A673 (cell line): ENCODE results near the gene MBD3L2. TPM values are rescaled to one million over a fixed set of nuclear protein-coding genes. Genes with fewer than 3 reads are reported as not detected.
"Not testable (repeated sequence)": the region's sequence is repeated elsewhere in the genome, so short reads cannot be mapped to it uniquely, and the experiment has no call there.

Source experiments
- BruUV-seq: library from RNA; stranded (reverse); fragments of 400-500 nt; replicated peaks from 2 replicates; lab custom pipeline; 2021; lab: Mats Ljungman, UMichigan
- CTCF ChIA-PET: fragments of 300-600 bp; sonication (Branson Sonifier 250); formaldehyde crosslinking; loops from one replicate; lab custom pipeline; 2022; ENCODE audit warnings: antibody characterized with exemption; lab: Charles Lee
- POLR2A ChIA-PET: fragments of 300-600 bp; sonication (Branson Sonifier 250); formaldehyde crosslinking; loops from one replicate; lab custom pipeline; 2022; ENCODE audit warnings: antibody characterized with exemption; ENCODE audit not compliant: low non-redundant PET; lab: Charles Lee
- DNase-seq: peaks from one replicate; pipeline ENCODE4 v3.0.0-alpha.2; 2015; ENCODE audit warnings: low spot score
- H3K27ac ChIP-seq: fragments of 200-600 bp; sonication (generic); 2 replicates; pipeline ENCODE4 v1.5.1; 2016; ENCODE audit warnings: mixed run types, low read depth, mild to moderate bottlenecking, mixed read lengths, antibody characterized with exemption, low read length; ENCODE audit not compliant: poor library complexity, severe bottlenecking
- H3K27me3 ChIP-seq: fragments of 200-600 bp; sonication (generic); replicated peaks from 2 replicates; pipeline ENCODE4 v1.6.1; 2017; ENCODE audit warnings: mixed run types, low read depth, mild to moderate bottlenecking, mixed read lengths, antibody characterized with exemption, low read length; ENCODE audit not compliant: insufficient read depth, poor library complexity
- H3K36me3 ChIP-seq: fragments of 200-600 bp; sonication (generic); 2 replicates; pipeline ENCODE4 v1.6.1; 2016; ENCODE audit warnings: mixed run types, mild to moderate bottlenecking, mixed read lengths, antibody characterized with exemption, low read length; ENCODE audit not compliant: insufficient read depth, poor library complexity, severe bottlenecking
- H3K4me1 ChIP-seq: fragments of 200-600 bp; sonication (generic); 2 replicates; pipeline ENCODE4 v1.6.1; 2017; ENCODE audit warnings: mixed run types, mild to moderate bottlenecking, mixed read lengths, antibody characterized with exemption, low read length; ENCODE audit not compliant: insufficient read depth, poor library complexity, severe bottlenecking
- H3K4me3 ChIP-seq: fragments of 200-600 bp; sonication (generic); 2 replicates; pipeline ENCODE4 v1.5.1; 2016; ENCODE audit warnings: low read depth, mixed run types, mild to moderate bottlenecking, mixed read lengths, low read length; ENCODE audit not compliant: poor library complexity, severe bottlenecking
- H3K9me3 ChIP-seq: fragments of 200-600 bp; sonication (generic); 2 replicates; pipeline ENCODE4 v1.6.1; 2016; ENCODE audit warnings: mixed run types, low read depth, mild to moderate bottlenecking, mixed read lengths, antibody characterized with exemption, low read length; ENCODE audit not compliant: poor library complexity, severe bottlenecking
- EZH2 ChIP-seq: fragments of 200-600 bp; sonication (generic); IDR thresholded peaks from 2 replicates; pipeline ENCODE4 v1.6.1; 2017; ENCODE audit warnings: borderline replicate concordance, low read depth, mild to moderate bottlenecking, mixed read lengths, antibody characterized with exemption, low read length; ENCODE audit not compliant: poor library complexity, severe bottlenecking
- intact Hi-C: fragments of 100-400 bp; cut with micrococcal nuclease; formaldehyde crosslinking; loops from one replicate; pipeline ENCODE4 v1.10.0; 2022; ENCODE audit not compliant: unreplicated experiment
- total RNA-seq: library from RNA; stranded (reverse); gene quantifications from 2 replicates; pipeline ENCODE4 v1.2.3, GENCODE V29; 2021
- TF ChIP-seq, protein P1 (sequence below): fragments of 300-800, 200-600 bp; sonication (generic); conservative IDR thresholded peaks from 2 replicates; pipeline ENCODE4 v1.5.1; 2017; ENCODE audit warnings: low read depth, mild to moderate bottlenecking, antibody characterized with exemption, low read length, moderate library complexity, mixed read lengths

MBD3L2 gene
- total RNA-seq, 1 experiment from 2014 or later, result not detected

DNA sequence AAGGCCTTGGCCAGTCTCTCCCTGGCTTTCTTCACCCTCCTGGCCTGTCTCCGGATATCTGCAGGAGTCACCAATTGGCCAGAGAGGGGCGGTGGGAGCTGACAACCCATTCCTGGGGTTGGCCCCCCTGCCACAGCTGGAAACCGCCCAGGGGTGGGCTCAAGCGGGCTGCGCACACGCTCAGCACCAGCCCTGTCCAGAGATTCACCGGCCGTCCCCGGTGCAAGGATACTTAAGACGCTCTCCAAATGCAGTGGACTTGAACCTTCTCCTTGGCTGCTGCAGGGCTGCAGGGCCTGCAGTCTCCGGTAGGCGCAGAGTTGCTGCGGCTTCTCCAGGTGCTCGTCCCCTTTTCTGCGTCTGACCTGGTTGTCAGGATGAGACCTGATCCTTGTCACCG lies 7.2 kb downstream of the MBD3L2 start:
- BruUV-seq, CTCF ChIA-PET, DNase-seq, H3K4me1 ChIP-seq, POLR2A ChIA-PET, H3K36me3 ChIP-seq, intact Hi-C loops, H3K27ac ChIP-seq, H3K27me3 ChIP-seq, H3K4me3 ChIP-seq, H3K9me3 ChIP-seq: not testable (repeated sequence)

DNA sequence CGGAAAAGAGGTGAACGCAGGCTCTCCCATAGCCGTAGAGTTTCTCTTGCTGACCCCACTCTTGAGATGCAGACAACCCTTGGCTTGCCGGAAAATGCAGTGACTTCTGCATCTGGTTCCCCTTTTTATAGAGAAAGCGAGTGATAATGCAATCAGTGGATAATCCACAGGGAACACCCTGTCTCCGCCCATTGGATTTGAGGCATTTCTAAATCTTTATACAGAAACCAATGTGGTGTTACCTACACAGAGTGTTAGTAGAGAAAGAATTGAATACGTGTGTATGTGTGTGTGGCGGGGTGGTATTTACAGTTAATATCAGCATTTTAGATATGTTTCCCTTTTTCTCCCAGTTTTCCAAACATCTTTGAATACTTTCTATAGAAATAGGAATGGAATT lies 9.5 kb downstream of the MBD3L2 start, which contains the start of gene MBD3L3:
Gene MBD3L3 (minus strand): TSS at position 101 of the 400 bp plus-strand sequence. CDS start 71 bp downstream, at position 30.
- POLR2A ChIA-PET, H3K36me3 ChIP-seq, BruUV-seq, H3K27ac ChIP-seq, H3K4me3 ChIP-seq, intact Hi-C loops, DNase-seq, CTCF ChIA-PET, H3K4me1 ChIP-seq, H3K9me3 ChIP-seq, H3K27me3 ChIP-seq: not testable (repeated sequence)

DNA sequence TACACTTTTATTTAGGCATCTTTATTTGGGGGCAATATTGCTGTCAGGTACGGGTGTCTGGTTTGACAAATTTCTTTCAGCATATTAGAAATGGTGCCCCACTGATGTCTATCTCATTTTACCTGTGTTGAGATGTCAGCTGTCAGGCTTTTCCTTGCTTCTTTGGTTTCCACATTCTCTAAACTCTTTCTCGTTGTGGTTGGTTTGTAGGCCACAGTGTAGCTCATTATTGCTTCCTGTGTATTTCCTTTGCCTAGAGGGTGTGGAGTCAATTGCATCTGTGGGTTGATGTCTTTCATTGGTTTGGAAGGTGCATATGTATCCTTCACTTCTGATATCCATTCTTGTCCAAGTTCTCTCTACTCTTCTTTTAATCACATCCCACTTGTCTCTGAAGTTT lies 10.9 kb downstream of the MBD3L2 start:
- H3K27me3 ChIP-seq, BruUV-seq, H3K9me3 ChIP-seq, H3K4me1 ChIP-seq, POLR2A ChIA-PET, intact Hi-C loops, DNase-seq, H3K27ac ChIP-seq, CTCF ChIA-PET, H3K36me3 ChIP-seq, H3K4me3 ChIP-seq: not testable (repeated sequence)

DNA sequence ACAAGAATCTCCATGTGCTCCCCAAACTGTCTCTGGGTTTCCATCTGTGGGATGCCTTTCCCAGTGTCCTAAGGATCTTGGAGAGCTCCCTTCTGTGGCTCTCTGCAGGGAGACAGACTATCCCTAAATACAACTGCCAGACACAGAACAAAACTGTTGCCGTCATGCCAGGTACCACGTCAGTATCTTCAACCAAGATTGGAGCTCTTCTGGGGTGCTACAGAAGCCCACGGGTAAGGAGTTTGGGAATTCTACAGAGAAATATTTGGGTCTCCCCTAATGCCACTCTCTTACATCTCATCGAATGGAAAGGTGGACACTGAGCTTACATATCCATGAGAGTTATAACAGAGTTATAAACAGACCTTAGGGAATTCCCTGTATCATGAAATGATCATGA lies 14.2 kb downstream of the MBD3L2 start:
- no peaks in the 10 kb centered on the region for H3K36me3 ChIP-seq
- H3K4me1 ChIP-seq, result no peaks in the 10 kb centered on the region
- POLR2A ChIA-PET, result no interaction called here
- intact Hi-C loops, result no loop called here
- CTCF ChIA-PET, result no interaction called here
- H3K4me3 ChIP-seq, result no peak overlapping the region
- H3K27me3 ChIP-seq, result no peaks in the 10 kb centered on the region
- no peaks in the 10 kb centered on the region for H3K9me3 ChIP-seq
- no peak overlapping the region for H3K27ac ChIP-seq
- no peak for DNase-seq
- TF ChIP-seq, protein P1, sequence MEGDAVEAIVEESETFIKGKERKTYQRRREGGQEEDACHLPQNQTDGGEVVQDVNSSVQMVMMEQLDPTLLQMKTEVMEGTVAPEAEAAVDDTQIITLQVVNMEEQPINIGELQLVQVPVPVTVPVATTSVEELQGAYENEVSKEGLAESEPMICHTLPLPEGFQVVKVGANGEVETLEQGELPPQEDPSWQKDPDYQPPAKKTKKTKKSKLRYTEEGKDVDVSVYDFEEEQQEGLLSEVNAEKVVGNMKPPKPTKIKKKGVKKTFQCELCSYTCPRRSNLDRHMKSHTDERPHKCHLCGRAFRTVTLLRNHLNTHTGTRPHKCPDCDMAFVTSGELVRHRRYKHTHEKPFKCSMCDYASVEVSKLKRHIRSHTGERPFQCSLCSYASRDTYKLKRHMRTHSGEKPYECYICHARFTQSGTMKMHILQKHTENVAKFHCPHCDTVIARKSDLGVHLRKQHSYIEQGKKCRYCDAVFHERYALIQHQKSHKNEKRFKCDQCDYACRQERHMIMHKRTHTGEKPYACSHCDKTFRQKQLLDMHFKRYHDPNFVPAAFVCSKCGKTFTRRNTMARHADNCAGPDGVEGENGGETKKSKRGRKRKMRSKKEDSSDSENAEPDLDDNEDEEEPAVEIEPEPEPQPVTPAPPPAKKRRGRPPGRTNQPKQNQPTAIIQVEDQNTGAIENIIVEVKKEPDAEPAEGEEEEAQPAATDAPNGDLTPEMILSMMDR, result no peak
- no peak for TF ChIP-seq EZH2
- no TSS peak for BruUV-seq
